Panc1 (cell line): ENCODE measurements around the gene KRTAP10-4. TPM values are rescaled to one million over a fixed set of nuclear protein-coding genes. Genes with fewer than 3 reads are reported as not detected.

Source experiments
- ATAC-seq: fragments of 200-7000 bp; cut with Tn5 transposase; 2 replicates; pipeline ENCODE4 v1.9.1; 2020; ENCODE audit warnings: mild to moderate bottlenecking, moderate library complexity
- BruUV-seq: library from RNA; stranded (reverse); fragments of 400-500 nt; replicated peaks from 2 replicates; lab custom pipeline; 2021; lab: Mats Ljungman, UMichigan
- CTCF ChIA-PET: fragments of 300-600 bp; sonication (Branson Sonifier 250); formaldehyde crosslinking; loops from one replicate; lab custom pipeline; 2022; ENCODE audit warnings: antibody characterized with exemption; lab: Charles Lee
- POLR2A ChIA-PET: fragments of 300-600 bp; sonication (Branson Sonifier 250); formaldehyde crosslinking; loops from one replicate; lab custom pipeline; 2022; ENCODE audit warnings: antibody characterized with exemption; lab: Charles Lee
- DNase-seq: peaks from one replicate; pipeline ENCODE4 v3.0.0-alpha.2; 2010; ENCODE audit warnings: low read depth, low spot score
- H3K27ac ChIP-seq: 2 replicates; pipeline ENCODE4 v1.5.1; 2011; ENCODE audit warnings: mild to moderate bottlenecking, low read length, inconsistent platforms
- H3K27me3 ChIP-seq: fragments of 200-500 bp; sonication (Bioruptor generic); 2 replicates; pipeline ENCODE4 v1.6.0; 2014; ENCODE audit warnings: low read length, inconsistent platforms; ENCODE audit not compliant: control insufficient read depth, insufficient read depth
- H3K36me3 ChIP-seq: fragments of 200-500 bp; sonication (Bioruptor generic); 2 replicates; pipeline ENCODE4 v1.5.1; 2014; ENCODE audit warnings: inconsistent platforms, mild to moderate bottlenecking, low read length, moderate library complexity; ENCODE audit not compliant: control insufficient read depth, insufficient read depth
- H3K4me1 ChIP-seq: 2 replicates; pipeline ENCODE4 v1.5.1; 2011; ENCODE audit warnings: inconsistent platforms, mild to moderate bottlenecking, low read length, moderate library complexity; ENCODE audit not compliant: control insufficient read depth, insufficient read depth
- H3K4me3 ChIP-seq, 2 experiments: 2 replicates each; pipeline ENCODE4 v1.5.1; 2011 to 2012; ENCODE audit warnings: low read depth in 2 of 2, low read length in 2 of 2, mild to moderate bottlenecking in 2 of 2, inconsistent platforms in 1 of 2, moderate library complexity in 1 of 2
- H3K9me3 ChIP-seq: fragments of 200-500 bp; sonication (Bioruptor generic); 2 replicates; pipeline ENCODE4 v1.5.1; 2014; ENCODE audit warnings: low read depth, mild to moderate bottlenecking, inconsistent platforms, low read length, moderate library complexity; ENCODE audit not compliant: control insufficient read depth, insufficient read depth
- POLR2AphosphoS5 ChIP-seq: IDR thresholded peaks from 2 replicates; pipeline ENCODE4 v1.6.1; 2012; ENCODE audit warnings: mild to moderate bottlenecking, low read depth, low read length, moderate library complexity
- SIN3A ChIP-seq: IDR thresholded peaks from 2 replicates; pipeline ENCODE4 v1.6.1; 2012; ENCODE audit warnings: low read depth, mild to moderate bottlenecking, low read length, moderate library complexity, borderline replicate concordance; ENCODE audit not compliant: insufficient read depth
- TCF7L2 ChIP-seq: IDR thresholded peaks from 2 replicates; pipeline ENCODE4 v1.6.1; 2011; ENCODE audit warnings: mild to moderate bottlenecking, low read depth, low read length, inconsistent platforms
- in situ Hi-C: cut with HindIII; loops from 2 replicates; pipeline ENCODE4 v1.10.0; 2016; ENCODE audit warnings: low sequenced_read_pairs, low pct_unique_long_range_greater_than_20kb
- intact Hi-C: fragments of 100-400 bp; cut with micrococcal nuclease; formaldehyde crosslinking; loops from one replicate; pipeline ENCODE4 v1.10.0; 2022; ENCODE audit not compliant: unreplicated experiment
- total RNA-seq: library from RNA; stranded (reverse); gene quantifications from one replicate; pipeline ENCODE4 v1.2.1, GENCODE V29; 2021; ENCODE audit not compliant: unreplicated experiment
- TF ChIP-seq, protein P1 (sequence below): fragments of 450-650 bp; IDR thresholded peaks from 2 replicates; pipeline ENCODE4 v1.5.1; 2017; ENCODE audit warnings: mild to moderate bottlenecking
- TF ChIP-seq, protein P2 (sequence below), 2 experiments: IDR thresholded peaks; 2 replicates each; pipeline ENCODE4 v1.6.1; 2011 to 2012; ENCODE audit warnings: low read depth in 2 of 2, control low read depth in 1 of 2, low read length in 1 of 2, mild to moderate bottlenecking in 1 of 2, moderate library complexity in 1 of 2; ENCODE audit not compliant: insufficient read depth in 1 of 2

The KRTAP10-4 gene
- total RNA-seq, 1 experiment from 2014 or later, result not detected

DNA sequence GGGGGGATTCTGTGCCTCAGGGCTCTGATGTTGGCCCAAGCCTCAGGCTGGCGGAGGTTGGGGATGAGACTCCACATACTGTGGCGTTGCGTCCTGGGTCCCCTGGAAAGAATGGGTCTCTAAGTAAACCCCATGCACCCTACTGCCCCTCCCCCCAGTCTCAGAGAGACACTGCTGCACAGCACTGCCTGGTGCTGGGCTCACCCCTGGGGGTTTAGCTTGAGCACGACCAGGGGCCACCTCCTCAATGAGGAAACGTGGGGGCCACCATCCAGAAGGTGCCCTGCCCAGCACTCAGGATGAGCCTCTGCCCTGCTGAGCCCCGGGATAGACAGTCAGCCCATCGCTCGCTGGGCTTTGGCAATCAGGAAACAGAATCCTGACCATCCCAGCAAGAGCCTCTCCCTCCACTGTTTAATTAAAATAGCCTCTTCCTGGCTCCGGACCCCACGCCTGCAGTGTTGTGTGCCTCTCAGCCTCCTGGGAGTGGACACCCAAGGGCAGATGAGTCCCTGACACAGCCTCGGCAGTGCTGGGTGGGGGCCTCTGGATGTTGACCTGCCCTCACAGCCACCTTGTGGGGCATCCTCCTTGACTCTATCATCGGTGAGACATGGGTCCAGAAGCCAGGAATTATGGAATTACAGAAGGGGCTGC is 3.5 kb upstream of the KRTAP10-4 start:
- no peaks in the 10 kb centered on the region for H3K36me3 ChIP-seq
- no peak overlapping the region for H3K27ac ChIP-seq
- TF ChIP-seq, protein P1, sequence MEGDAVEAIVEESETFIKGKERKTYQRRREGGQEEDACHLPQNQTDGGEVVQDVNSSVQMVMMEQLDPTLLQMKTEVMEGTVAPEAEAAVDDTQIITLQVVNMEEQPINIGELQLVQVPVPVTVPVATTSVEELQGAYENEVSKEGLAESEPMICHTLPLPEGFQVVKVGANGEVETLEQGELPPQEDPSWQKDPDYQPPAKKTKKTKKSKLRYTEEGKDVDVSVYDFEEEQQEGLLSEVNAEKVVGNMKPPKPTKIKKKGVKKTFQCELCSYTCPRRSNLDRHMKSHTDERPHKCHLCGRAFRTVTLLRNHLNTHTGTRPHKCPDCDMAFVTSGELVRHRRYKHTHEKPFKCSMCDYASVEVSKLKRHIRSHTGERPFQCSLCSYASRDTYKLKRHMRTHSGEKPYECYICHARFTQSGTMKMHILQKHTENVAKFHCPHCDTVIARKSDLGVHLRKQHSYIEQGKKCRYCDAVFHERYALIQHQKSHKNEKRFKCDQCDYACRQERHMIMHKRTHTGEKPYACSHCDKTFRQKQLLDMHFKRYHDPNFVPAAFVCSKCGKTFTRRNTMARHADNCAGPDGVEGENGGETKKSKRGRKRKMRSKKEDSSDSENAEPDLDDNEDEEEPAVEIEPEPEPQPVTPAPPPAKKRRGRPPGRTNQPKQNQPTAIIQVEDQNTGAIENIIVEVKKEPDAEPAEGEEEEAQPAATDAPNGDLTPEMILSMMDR, result no peak
- TF ChIP-seq TCF7L2 (no peak), SIN3A (no peak), POLR2AphosphoS5 (no peak)
- TF ChIP-seq, protein P2, sequence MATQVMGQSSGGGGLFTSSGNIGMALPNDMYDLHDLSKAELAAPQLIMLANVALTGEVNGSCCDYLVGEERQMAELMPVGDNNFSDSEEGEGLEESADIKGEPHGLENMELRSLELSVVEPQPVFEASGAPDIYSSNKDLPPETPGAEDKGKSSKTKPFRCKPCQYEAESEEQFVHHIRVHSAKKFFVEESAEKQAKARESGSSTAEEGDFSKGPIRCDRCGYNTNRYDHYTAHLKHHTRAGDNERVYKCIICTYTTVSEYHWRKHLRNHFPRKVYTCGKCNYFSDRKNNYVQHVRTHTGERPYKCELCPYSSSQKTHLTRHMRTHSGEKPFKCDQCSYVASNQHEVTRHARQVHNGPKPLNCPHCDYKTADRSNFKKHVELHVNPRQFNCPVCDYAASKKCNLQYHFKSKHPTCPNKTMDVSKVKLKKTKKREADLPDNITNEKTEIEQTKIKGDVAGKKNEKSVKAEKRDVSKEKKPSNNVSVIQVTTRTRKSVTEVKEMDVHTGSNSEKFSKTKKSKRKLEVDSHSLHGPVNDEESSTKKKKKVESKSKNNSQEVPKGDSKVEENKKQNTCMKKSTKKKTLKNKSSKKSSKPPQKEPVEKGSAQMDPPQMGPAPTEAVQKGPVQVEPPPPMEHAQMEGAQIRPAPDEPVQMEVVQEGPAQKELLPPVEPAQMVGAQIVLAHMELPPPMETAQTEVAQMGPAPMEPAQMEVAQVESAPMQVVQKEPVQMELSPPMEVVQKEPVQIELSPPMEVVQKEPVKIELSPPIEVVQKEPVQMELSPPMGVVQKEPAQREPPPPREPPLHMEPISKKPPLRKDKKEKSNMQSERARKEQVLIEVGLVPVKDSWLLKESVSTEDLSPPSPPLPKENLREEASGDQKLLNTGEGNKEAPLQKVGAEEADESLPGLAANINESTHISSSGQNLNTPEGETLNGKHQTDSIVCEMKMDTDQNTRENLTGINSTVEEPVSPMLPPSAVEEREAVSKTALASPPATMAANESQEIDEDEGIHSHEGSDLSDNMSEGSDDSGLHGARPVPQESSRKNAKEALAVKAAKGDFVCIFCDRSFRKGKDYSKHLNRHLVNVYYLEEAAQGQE (IDR thresholded peaks at IDR 0.05; ENCODE audit: insufficient read depth in 1 of 2, low read depth in 2 of 2, low read length in 1 of 2), result no peak
- no peaks in the 10 kb centered on the region for H3K27me3 ChIP-seq
- no peaks in the 10 kb centered on the region for H3K9me3 ChIP-seq
- no TSS peak for BruUV-seq
- intact Hi-C loops, result no loop called here
- H3K4me1 ChIP-seq, result peaks cover 5% of the 10 kb centered on the region; the same call in 1 of the 2 replicates
- ATAC-seq, result no peak
- POLR2A ChIA-PET, result interaction anchor here (0.6 kb wide), 1 partner anchor 9 kb away, joined by 3 read pairs; no protein-coding TSS in a partner anchor
- H3K4me3 ChIP-seq, result no peak overlapping the region
- in situ Hi-C loops, result no loop called here
- CTCF ChIA-PET, result no interaction called here
- no peak for DNase-seq

DNA sequence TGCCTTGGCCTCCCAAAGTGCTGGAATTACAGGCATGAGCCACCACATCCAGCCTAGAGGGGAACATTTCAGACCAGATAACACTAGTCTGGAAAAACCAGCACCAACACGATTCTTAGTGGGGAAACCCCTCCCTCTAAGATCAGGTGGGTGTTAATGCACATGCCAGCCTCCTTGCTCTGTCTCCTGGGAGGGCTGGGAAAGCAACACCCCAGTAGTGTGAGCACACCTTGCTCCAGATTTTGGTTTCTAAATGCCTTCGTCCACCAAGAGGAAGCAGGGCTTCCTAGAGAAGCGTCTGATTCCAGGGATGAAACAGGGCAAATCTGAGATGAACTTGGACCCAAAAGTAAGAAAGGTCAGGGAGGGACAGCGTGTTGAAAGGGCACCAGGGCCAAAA is 2.2 kb upstream of the KRTAP10-4 start:
- H3K4me1 ChIP-seq, result peaks cover 5% of the 10 kb centered on the region; the same call in 1 of the 2 replicates
- H3K36me3 ChIP-seq, result no peaks in the 10 kb centered on the region
- no peaks in the 10 kb centered on the region for H3K27me3 ChIP-seq
- BruUV-seq, result no TSS peak
- H3K4me3 ChIP-seq, result no peak overlapping the region
- CTCF ChIA-PET, result no interaction called here
- DNase-seq, result no peak
- H3K27ac ChIP-seq, result no peak overlapping the region
- TF ChIP-seq, protein P2 (IDR thresholded peaks at IDR 0.05; ENCODE audit: insufficient read depth in 1 of 2, low read depth in 2 of 2, low read length in 1 of 2), result no peak
- TF ChIP-seq SIN3A, result no peak
- no peak for TF ChIP-seq TCF7L2
- TF ChIP-seq, protein P1, result no peak
- TF ChIP-seq POLR2AphosphoS5, result no peak
- POLR2A ChIA-PET, result no interaction called here
- no peaks in the 10 kb centered on the region for H3K9me3 ChIP-seq
- intact Hi-C loops, result no loop called here
- no peak for ATAC-seq
- in situ Hi-C loops, result no loop called here
